ENCODE results near the gene KTI12. TPM values are rescaled to one million over a fixed set of nuclear protein-coding genes. Genes with fewer than 3 reads are reported as not detected.
"Not testable (repeated sequence)": the region's sequence is repeated elsewhere in the genome, so short reads cannot be mapped to it uniquely, and the experiment has no call there.

Gene KTI12, protein sequence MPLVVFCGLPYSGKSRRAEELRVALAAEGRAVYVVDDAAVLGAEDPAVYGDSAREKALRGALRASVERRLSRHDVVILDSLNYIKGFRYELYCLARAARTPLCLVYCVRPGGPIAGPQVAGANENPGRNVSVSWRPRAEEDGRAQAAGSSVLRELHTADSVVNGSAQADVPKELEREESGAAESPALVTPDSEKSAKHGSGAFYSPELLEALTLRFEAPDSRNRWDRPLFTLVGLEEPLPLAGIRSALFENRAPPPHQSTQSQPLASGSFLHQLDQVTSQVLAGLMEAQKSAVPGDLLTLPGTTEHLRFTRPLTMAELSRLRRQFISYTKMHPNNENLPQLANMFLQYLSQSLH
- 5.9 and 6.2 TPM in 2 replicates for polyA plus RNA-seq (2013)

DNA sequence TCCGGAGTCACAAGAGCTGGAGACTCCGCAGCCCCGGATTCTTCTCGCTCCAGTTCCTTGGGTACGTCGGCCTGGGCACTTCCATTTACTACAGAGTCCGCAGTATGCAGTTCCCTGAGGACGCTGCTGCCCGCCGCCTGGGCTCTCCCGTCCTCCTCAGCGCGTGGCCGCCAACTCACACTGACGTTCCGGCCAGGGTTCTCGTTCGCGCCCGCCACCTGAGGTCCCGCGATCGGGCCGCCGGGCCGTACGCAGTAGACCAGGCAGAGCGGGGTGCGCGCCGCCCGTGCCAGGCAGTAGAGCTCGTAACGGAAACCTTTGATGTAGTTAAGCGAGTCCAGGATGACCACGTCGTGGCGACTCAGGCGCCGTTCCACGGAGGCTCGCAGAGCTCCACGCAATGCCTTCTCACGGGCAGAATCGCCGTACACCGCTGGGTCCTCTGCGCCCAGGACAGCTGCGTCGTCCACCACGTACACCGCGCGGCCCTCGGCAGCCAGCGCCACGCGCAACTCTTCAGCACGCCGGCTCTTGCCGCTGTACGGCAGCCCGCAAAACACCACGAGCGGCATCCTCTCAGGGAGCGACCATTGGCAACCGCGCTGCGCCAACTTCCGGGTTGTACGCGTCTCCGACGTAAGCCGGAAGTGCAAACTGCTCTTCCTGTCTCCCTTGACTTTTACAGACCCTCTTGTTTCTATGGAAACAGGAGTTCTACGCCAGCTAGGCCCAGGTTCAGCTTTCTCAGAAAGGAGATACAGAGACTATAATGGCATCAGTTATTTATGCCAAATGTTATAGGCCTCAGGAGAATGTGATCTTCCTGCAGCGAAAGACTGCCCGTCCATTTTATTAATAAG is at the start of gene KTI12:
Gene KTI12 (minus strand): TSS at position 621 of the 860 bp plus-strand sequence. CDS start 49 bp downstream, at position 572.
- H4K8ac ChIP-seq (ENCODE audit: low read depth, low read length): peak within 1 kb of the TSS; percentile 77
- H3K4ac ChIP-seq (ENCODE audit: low read depth, low read length): peak within 1 kb of the TSS; percentile 51
- peak within 1 kb of the TSS; percentile 25 for H4K12ac ChIP-seq (ENCODE audit: low read depth, low read length)
- no peak within 1 kb of the TSS for H3K23ac ChIP-seq (ENCODE audit: low read length)
- peak within 1 kb of the TSS; percentile 93 for H3K4me3 ChIP-seq (ENCODE audit: low read depth, low read length)
- H2AK5ac ChIP-seq (ENCODE audit: low read length): no peak within 1 kb of the TSS
- H3K36me3 ChIP-seq (ENCODE audit: control insufficient read depth in 1 of 2, insufficient read depth in 2 of 2, low read length in 2 of 2): peaks cover 1 to 3% of the 10 kb centered on the region in 2 experiments
- peak within 1 kb of the TSS; percentile 5 for H3K27ac ChIP-seq (ENCODE audit: low read depth, low read length)
- H4K91ac ChIP-seq (ENCODE audit: low read depth, low read length): peak within 1 kb of the TSS; percentile 44
- peaks cover 6% of the 10 kb centered on the region for H3K79me2 ChIP-seq (ENCODE audit: control insufficient read depth, insufficient read depth, low read length, poor library complexity)
- H3K4me1 ChIP-seq (ENCODE audit: control insufficient read depth in 1 of 2, insufficient read depth in 2 of 2, low read length in 2 of 2): peaks cover 5 to 7% of the 10 kb centered on the region in 2 experiments
- H2BK120ac ChIP-seq (ENCODE audit: insufficient read depth, low read length, poor library complexity): peak within 1 kb of the TSS; percentile 27
- peak within 1 kb of the TSS; percentile 39 for H3K18ac ChIP-seq (ENCODE audit: low read length)
- peak; percentile 79 to 90 for DNase-seq
- peak within 1 kb of the TSS; percentile 86 for H2AFZ ChIP-seq (ENCODE audit: insufficient read depth, low read length, poor library complexity)
- H2BK12ac ChIP-seq (ENCODE audit: low read length): no peak within 1 kb of the TSS
- H3K79me1 ChIP-seq (ENCODE audit: low read length): peaks cover 4% of the 10 kb centered on the region
- H3K4me2 ChIP-seq (ENCODE audit: low read length): peak within 1 kb of the TSS; percentile 82
- H3K9ac ChIP-seq (ENCODE audit: low read length): peak within 1 kb of the TSS; percentile 25
- H3K14ac ChIP-seq (ENCODE audit: low read length): peak within 1 kb of the TSS; percentile 69
- no peaks in the 10 kb centered on the region for H3K27me3 ChIP-seq (ENCODE audit: insufficient read depth, low read length)
- no peak within 1 kb of the TSS for H2BK5ac ChIP-seq (ENCODE audit: low read depth, low read length, poor library complexity)
- no CpG with 5 or more reads among the region's 78 CpGs for WGBS (ENCODE audit: extremely low coverage, insufficient coverage, insufficient read length)
- no peaks in the 10 kb centered on the region for H3K9me3 ChIP-seq (ENCODE audit: insufficient read depth, low read depth, low read length)

DNA sequence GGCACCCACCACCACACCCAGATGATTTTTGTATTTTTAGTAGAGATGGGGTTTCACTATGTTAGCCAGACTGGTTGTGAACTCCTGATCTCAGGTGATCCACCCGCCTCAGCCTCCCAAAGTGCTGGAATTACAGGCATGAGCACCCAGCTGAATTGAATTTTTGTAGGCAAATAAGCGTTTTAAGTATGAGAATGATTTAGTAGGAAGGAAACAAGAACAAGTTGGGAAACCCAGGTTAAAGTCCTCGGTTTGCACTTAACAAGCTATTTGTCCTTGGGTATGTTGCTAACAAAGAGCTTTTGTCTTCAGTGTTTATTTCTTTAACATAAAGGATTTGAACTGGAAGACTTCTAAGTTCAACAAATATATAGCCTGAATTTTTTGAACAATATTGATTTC is 46.4 kb upstream of the KTI12 start:
- no peak overlapping the region for H3K14ac ChIP-seq (ENCODE audit: low read length)
- H3K23ac ChIP-seq (ENCODE audit: low read length): no peak overlapping the region
- H3K27me3 ChIP-seq (ENCODE audit: insufficient read depth, low read length): no peaks in the 10 kb centered on the region
- H2BK5ac ChIP-seq (ENCODE audit: low read depth, low read length, poor library complexity): no peak overlapping the region
- H4K91ac ChIP-seq (ENCODE audit: low read depth, low read length): no peak overlapping the region
- H2BK12ac ChIP-seq (ENCODE audit: low read length): no peak overlapping the region
- no peak overlapping the region for H3K4me2 ChIP-seq (ENCODE audit: low read length)
- no peak overlapping the region for H3K27ac ChIP-seq (ENCODE audit: low read depth, low read length)
- no peaks in the 10 kb centered on the region for H3K79me2 ChIP-seq (ENCODE audit: control insufficient read depth, insufficient read depth, low read length, poor library complexity)
- H2AFZ ChIP-seq (ENCODE audit: insufficient read depth, low read length, poor library complexity): no peak overlapping the region
- no CpG with 5 or more reads among the region's 3 CpGs for WGBS (ENCODE audit: extremely low coverage, insufficient coverage, insufficient read length)
- H2AK5ac ChIP-seq (ENCODE audit: low read length): no peak overlapping the region
- H3K9me3 ChIP-seq (ENCODE audit: insufficient read depth, low read depth, low read length): no peaks in the 10 kb centered on the region
- no peak overlapping the region for H3K4me3 ChIP-seq (ENCODE audit: low read depth, low read length)
- H3K4ac ChIP-seq (ENCODE audit: low read depth, low read length): no peak overlapping the region
- no peak overlapping the region for H3K18ac ChIP-seq (ENCODE audit: low read length)
- no peak overlapping the region for H4K8ac ChIP-seq (ENCODE audit: low read depth, low read length)
- DNase-seq: no peak
- H3K4me1 ChIP-seq (ENCODE audit: control insufficient read depth in 1 of 2, insufficient read depth in 2 of 2, low read length in 2 of 2): no peaks in the 10 kb centered on the region
- H2BK120ac ChIP-seq (ENCODE audit: insufficient read depth, low read length, poor library complexity): no peak overlapping the region
- no peak overlapping the region for H3K9ac ChIP-seq (ENCODE audit: low read length)
- no peak overlapping the region for H4K12ac ChIP-seq (ENCODE audit: low read depth, low read length)
- peaks cover 4 to 12% of the 10 kb centered on the region in 2 experiments for H3K36me3 ChIP-seq (ENCODE audit: control insufficient read depth in 1 of 2, insufficient read depth in 2 of 2, low read length in 2 of 2)
- H3K79me1 ChIP-seq (ENCODE audit: low read length): no peaks in the 10 kb centered on the region

DNA sequence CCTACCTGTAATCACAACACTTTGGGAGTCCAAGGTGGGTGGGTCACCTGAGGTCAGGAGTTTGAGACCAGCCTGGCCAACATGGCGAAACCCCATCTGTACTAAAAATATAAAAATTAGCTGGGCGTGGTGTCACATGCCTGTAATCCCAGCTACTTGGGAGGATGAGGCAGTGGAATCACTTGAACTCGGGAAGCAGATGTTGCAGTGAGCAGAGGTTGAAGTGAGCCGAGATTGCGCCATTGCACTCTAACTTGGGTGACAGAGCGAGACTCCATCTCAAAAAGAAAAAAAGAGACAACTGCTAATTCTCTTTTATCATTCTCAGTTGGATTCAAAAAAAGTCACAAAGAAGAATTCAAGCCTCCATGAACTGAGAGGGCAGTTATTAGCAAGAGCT is 43.7 kb upstream of the KTI12 start:
- not testable (repeated sequence) for H4K8ac ChIP-seq (ENCODE audit: low read depth, low read length); H2BK120ac ChIP-seq (ENCODE audit: insufficient read depth, low read length, poor library complexity); H3K79me2 ChIP-seq (ENCODE audit: control insufficient read depth, insufficient read depth, low read length, poor library complexity); H2BK12ac ChIP-seq (ENCODE audit: low read length); H2AFZ ChIP-seq (ENCODE audit: insufficient read depth, low read length, poor library complexity); H2BK5ac ChIP-seq (ENCODE audit: low read depth, low read length, poor library complexity); H3K27ac ChIP-seq (ENCODE audit: low read depth, low read length); H3K79me1 ChIP-seq (ENCODE audit: low read length); H4K12ac ChIP-seq (ENCODE audit: low read depth, low read length); H3K23ac ChIP-seq (ENCODE audit: low read length); H2AK5ac ChIP-seq (ENCODE audit: low read length); H3K18ac ChIP-seq (ENCODE audit: low read length); H3K4me3 ChIP-seq (ENCODE audit: low read depth, low read length); H4K91ac ChIP-seq (ENCODE audit: low read depth, low read length); H3K4me2 ChIP-seq (ENCODE audit: low read length); H3K27me3 ChIP-seq (ENCODE audit: insufficient read depth, low read length); H3K9ac ChIP-seq (ENCODE audit: low read length); H3K4ac ChIP-seq (ENCODE audit: low read depth, low read length); DNase-seq; H3K9me3 ChIP-seq (ENCODE audit: insufficient read depth, low read depth, low read length); H3K4me1 ChIP-seq (ENCODE audit: control insufficient read depth in 1 of 2, insufficient read depth in 2 of 2, low read length in 2 of 2); H3K14ac ChIP-seq (ENCODE audit: low read length)
- no CpG with 5 or more reads among the region's 6 CpGs for WGBS (ENCODE audit: extremely low coverage, insufficient coverage, insufficient read length)
- H3K36me3 ChIP-seq (ENCODE audit: control insufficient read depth in 1 of 2, insufficient read depth in 2 of 2, low read length in 2 of 2): peaks cover 2 to 11% of the 10 kb centered on the region in 2 experiments

DNA sequence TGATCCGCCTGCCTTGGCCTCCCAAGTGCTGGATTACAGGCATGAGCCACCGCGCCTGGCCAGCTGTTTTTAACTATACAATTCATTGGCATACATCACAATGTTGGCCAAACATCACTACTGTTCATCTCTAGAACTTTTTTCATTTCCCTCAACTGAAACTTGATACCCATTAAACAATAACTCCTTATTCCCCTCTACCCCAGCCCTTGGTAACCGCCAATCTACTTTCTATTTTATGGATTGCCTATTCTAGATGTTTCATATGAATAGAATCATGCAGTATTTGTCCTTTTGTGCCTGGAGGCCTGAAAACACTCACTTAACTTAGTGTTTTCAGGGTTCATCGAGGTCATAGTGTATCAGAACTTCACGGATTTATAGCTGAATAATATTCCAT is 38.7 kb upstream of the KTI12 start:
- H3K79me2 ChIP-seq (ENCODE audit: control insufficient read depth, insufficient read depth, low read length, poor library complexity): no peaks in the 10 kb centered on the region
- H3K4me3 ChIP-seq (ENCODE audit: low read depth, low read length): no peak overlapping the region
- H3K4me1 ChIP-seq (ENCODE audit: control insufficient read depth in 1 of 2, insufficient read depth in 2 of 2, low read length in 2 of 2): no peaks in the 10 kb centered on the region
- H3K36me3 ChIP-seq (ENCODE audit: control insufficient read depth in 1 of 2, insufficient read depth in 2 of 2, low read length in 2 of 2): peaks cover 6 to 11% of the 10 kb centered on the region in 2 experiments
- no peak overlapping the region for H4K91ac ChIP-seq (ENCODE audit: low read depth, low read length)
- no peak overlapping the region for H3K14ac ChIP-seq (ENCODE audit: low read length)
- H3K27me3 ChIP-seq (ENCODE audit: insufficient read depth, low read length): no peaks in the 10 kb centered on the region
- no peak overlapping the region for H3K4me2 ChIP-seq (ENCODE audit: low read length)
- no peak overlapping the region for H3K4ac ChIP-seq (ENCODE audit: low read depth, low read length)
- no peak for DNase-seq
- H4K8ac ChIP-seq (ENCODE audit: low read depth, low read length): no peak overlapping the region
- no peak overlapping the region for H3K18ac ChIP-seq (ENCODE audit: low read length)
- no peak overlapping the region for H3K27ac ChIP-seq (ENCODE audit: low read depth, low read length)
- H3K9me3 ChIP-seq (ENCODE audit: insufficient read depth, low read depth, low read length): no peaks in the 10 kb centered on the region
- no peak overlapping the region for H2AK5ac ChIP-seq (ENCODE audit: low read length)
- no peak overlapping the region for H2BK12ac ChIP-seq (ENCODE audit: low read length)
- no peak overlapping the region for H3K9ac ChIP-seq (ENCODE audit: low read length)
- WGBS (ENCODE audit: extremely low coverage, insufficient coverage, insufficient read length): no CpG with 5 or more reads among the region's 6 CpGs
- no peak overlapping the region for H2BK5ac ChIP-seq (ENCODE audit: low read depth, low read length, poor library complexity)
- no peak overlapping the region for H2AFZ ChIP-seq (ENCODE audit: insufficient read depth, low read length, poor library complexity)
- no peak overlapping the region for H3K23ac ChIP-seq (ENCODE audit: low read length)
- no peak overlapping the region for H2BK120ac ChIP-seq (ENCODE audit: insufficient read depth, low read length, poor library complexity)
- no peaks in the 10 kb centered on the region for H3K79me1 ChIP-seq (ENCODE audit: low read length)
- no peak overlapping the region for H4K12ac ChIP-seq (ENCODE audit: low read depth, low read length)
